Adrenal gland (tissue), 5 donors: ENCODE results near the gene PRR12.

Source experiments
- CTCF ChIP-seq, 6 experiments: fragments of 450-650 bp in 4 of 6; fragments of 200-600 bp in 2 of 6; sonication (generic) in 1 of 6; IDR thresholded peaks; 1 replicate in 5 of 6; 2 replicates in 1 of 6; pipeline versions ENCODE4 v1.5.1 to v1.8.0; 2016 to 2021; ENCODE audit warnings: antibody characterized with exemption in 6 of 6, mild to moderate bottlenecking in 2 of 6, moderate library complexity in 1 of 6
- POLR2A ChIP-seq, 2 donors: fragments of 450-650 bp; IDR thresholded peaks; one replicate each; pipeline ENCODE4 v1.6.1; 2017; ENCODE audit warnings: antibody characterized with exemption in 2 of 2, mild to moderate bottlenecking in 2 of 2, moderate library complexity in 1 of 2
- donor health status: DM: no; HTN: no; CAD: no.

GRCh38 chr19:49573009-49573408, 18.0 kb upstream of the PRR12 start:
- TF ChIP-seq CTCF (IDR thresholded peaks at IDR 0.05) (no peak), POLR2A (IDR thresholded peaks at IDR 0.05) (no peak)
